ENCODE measurements around the gene ASGR1. TPM values are rescaled to one million over a fixed set of nuclear protein-coding genes. Genes with fewer than 3 reads are reported as not detected.

Gene ASGR1
- total and polyA plus RNA-seq, 2 of the 4 experiments (the other 2 are of a cell fraction): 1.3 to 3.8 TPM

GRCh38 chr17:7192271-7192937 lies 13.2 kb upstream of the ASGR1 start:
- ChIA-PET POLR2A (ENCODE audit: unreplicated experiment) (no interaction called here), CTCF (no interaction called here)
- Histone ChIP-seq H3K14ac (replicated peaks; ENCODE audit: low read depth, low read length) (no peak overlapping the region), H3K23ac (ENCODE audit: low read depth, low read length) (no peak overlapping the region), H4K8ac (ENCODE audit: low read depth in 2 of 2, low read length in 2 of 2) (no peak overlapping the region), H3K79me1 (ENCODE audit: low read depth in 1 of 2, low read length in 2 of 2) (no peaks in the 10 kb centered on the region; a peak in 2 of 4 replicates), H3K4me2 (ENCODE audit: low read depth, low read length) (no peak overlapping the region), H3K4me1 (ENCODE audit: control insufficient read depth, insufficient read depth, low read length) (no peaks in the 10 kb centered on the region), H4K5ac (ENCODE audit: low read depth, low read length) (no peak overlapping the region), H2BK15ac (ENCODE audit: low read depth, low read length) (no peak overlapping the region), H2BK120ac (ENCODE audit: low read depth, low read length) (no peak overlapping the region), H2BK5ac (ENCODE audit: low read depth, low read length, poor library complexity, severe bottlenecking) (no peak overlapping the region), H3K36me3 (ENCODE audit: control insufficient read depth, insufficient read depth, low read length) (peaks cover 57% of the 10 kb centered on the region), H3K9ac (ENCODE audit: low read depth, low read length) (no peak overlapping the region), H3K9me3 (ENCODE audit: control insufficient read depth, insufficient read depth, low read length) (no peaks in the 10 kb centered on the region), H3K27me3 (ENCODE audit: control insufficient read depth, insufficient read depth, low read length) (no peaks in the 10 kb centered on the region), H4K91ac (ENCODE audit: insufficient read depth, low read depth, low read length) (no peak overlapping the region), H2BK20ac (ENCODE audit: low read depth, low read length) (no peak overlapping the region), H3K18ac (ENCODE audit: low read depth, low read length) (no peak overlapping the region), H3K27ac (ENCODE audit: insufficient read depth, low read length) (no peak overlapping the region), H2AK5ac (ENCODE audit: low read depth, low read length) (no peak overlapping the region), H3K4ac (ENCODE audit: low read depth, low read length) (no peak overlapping the region), H3K9me1 (ENCODE audit: insufficient read depth, low read length) (no peaks in the 10 kb centered on the region), H4K20me1 (ENCODE audit: insufficient read depth, low read length) (peaks cover 12% of the 10 kb centered on the region), H2AK9ac (replicated peaks; ENCODE audit: low read depth, low read length, poor library complexity) (no peak overlapping the region), H3K56ac (ENCODE audit: extremely low read depth, insufficient read depth, low read length) (no peak overlapping the region), H3K4me3 (ENCODE audit: insufficient read depth, low read depth, low read length) (no peak overlapping the region), H2AFZ (replicated peaks; ENCODE audit: low read length, poor library complexity) (no peak overlapping the region)
- 61% methylated on average over 10 of the region's 12 CpGs; no CpG with 5 or more reads in 1 of the 2 experiments for WGBS, 2 experiments (ENCODE audit: extremely low coverage in 2 of 2, insufficient read length in 1 of 2)
- TF ChIP-seq NFE2L2 (IDR thresholded peaks at IDR 0.05; ENCODE audit: low read depth, low read length): no peak
- no peak for TF ChIP-seq POLR2A (IDR thresholded peaks at IDR 0.05; ENCODE audit: low read depth, low read length)
- no peak for TF ChIP-seq CTCF (conservative IDR thresholded peaks at IDR 0.05; ENCODE audit: low read depth, low read length)
- no peak for TF ChIP-seq MAFK (IDR thresholded peaks at IDR 0.05; ENCODE audit: low read depth, low read length)
- TF ChIP-seq CEBPB (IDR thresholded peaks at IDR 0.05; ENCODE audit: low read depth, low read length): no peak
- TF ChIP-seq RCOR1 (IDR thresholded peaks at IDR 0.05; ENCODE audit: insufficient replicate concordance, low read length): no peak
- no peak for TF ChIP-seq MAZ (IDR thresholded peaks at IDR 0.05; ENCODE audit: borderline replicate concordance, low read depth, low read length)
- TF ChIP-seq ELK1 (IDR thresholded peaks at IDR 0.05; ENCODE audit: borderline replicate concordance, low read depth, low read length): no peak
- no peak for TF ChIP-seq BHLHE40 (IDR thresholded peaks at IDR 0.05; ENCODE audit: low read depth, low read length)
- no peak for TF ChIP-seq MXI1 (IDR thresholded peaks at IDR 0.05; ENCODE audit: borderline replicate concordance, low read depth, low read length)
- TF ChIP-seq FOS (IDR thresholded peaks at IDR 0.05; ENCODE audit: low read depth, low read length): no peak
- no peak for TF ChIP-seq CHD1 (IDR thresholded peaks at IDR 0.05; ENCODE audit: low read depth, low read length)
- no peak for TF ChIP-seq RFX5 (IDR thresholded peaks at IDR 0.05; ENCODE audit: low read depth, low read length)
- no peak for TF ChIP-seq RAD21 (IDR thresholded peaks at IDR 0.05; ENCODE audit: low read length)
- TF ChIP-seq USF2 (IDR thresholded peaks at IDR 0.05; ENCODE audit: low read depth, low read length): no peak
- TF ChIP-seq SMC3 (IDR thresholded peaks at IDR 0.05; ENCODE audit: low read depth, low read length): no peak
- BruUV-seq (replicated peaks): no TSS peak
- DNase-seq (no peak), ATAC-seq (ENCODE audit: low read depth) (no peak)
- in situ Hi-C loops (cut with MboI; ENCODE audit: low sequenced_read_pairs): no loop called here
- intact Hi-C loops (cut with micrococcal nuclease): no loop called here
- dilution Hi-C loops (cut with HindIII; ENCODE audit: low sequenced_read_pairs, unreplicated experiment): no loop called here
